HepG2 (cell line): ENCODE data around the gene RNASE13. TPM values are rescaled to one million over a fixed set of nuclear protein-coding genes. Genes with fewer than 3 reads are reported as not detected.

Source experiments
- ATAC-seq: fragments of 200-7000 bp; cut with Tn5 transposase; 3 replicates; pipeline ENCODE4 v1.9.1; 2020; ENCODE audit warnings: mild to moderate bottlenecking, moderate library complexity
- BruUV-seq: library from RNA; stranded (reverse); fragments of 400-500 nt; replicated peaks from 2 replicates; lab custom pipeline; 2021; lab: Mats Ljungman, UMichigan
- CTCF ChIA-PET: fragments of 300-600 bp; formaldehyde crosslinking; extraction: SDS; loops from one replicate; lab custom pipeline; 2021; ENCODE audit warnings: low total read pairs, inconsistent platforms, low intra/inter-chr PET ratio; lab: Yijun Ruan, JAX
- POLR2A ChIA-PET: fragments of 350-600 bp; sonication (Branson Sonifier 250); formaldehyde crosslinking; loops from one replicate; lab custom pipeline; 2020; ENCODE audit warnings: antibody characterized with exemption, inconsistent platforms; lab: Yijun Ruan, JAX
- DNase-seq: peaks from one replicate; pipeline ENCODE4 v3.0.0-alpha.2; 2015; ENCODE audit warnings: low spot score
- FAIRE-seq: peaks from 3 replicates; lab custom pipeline; 2011; peaks lifted over from hg19 to GRCh38; lab: Jason Lieb, UNC
- H2AFZ ChIP-seq: one replicate; pipeline ENCODE4 v1.6.1; 2011; ENCODE audit warnings: low read length, inconsistent platforms
- H3K27ac ChIP-seq: fragments of 300-600 bp; 3 replicates; pipeline ENCODE4 v1.8.0; 2011; ENCODE audit warnings: mixed run types, mild to moderate bottlenecking, mixed read lengths, low read length, inconsistent platforms; ENCODE audit not compliant: insufficient read depth; ENCODE audit errors: extremely low read length
- H3K27me3 ChIP-seq, 2 experiments: fragments of 200-600 bp in 1 of 2; 2 replicates in 1 of 2; 3 replicates in 1 of 2; pipeline versions ENCODE4 v1.6.0 to v1.8.0; 2011; ENCODE audit warnings: low read length in 2 of 2, mild to moderate bottlenecking in 2 of 2, moderate library complexity in 2 of 2, inconsistent platforms in 1 of 2; ENCODE audit not compliant: insufficient read depth in 2 of 2, control insufficient read depth in 1 of 2
- H3K36me3 ChIP-seq, 2 experiments: fragments of 200-600 bp in 1 of 2; replicated peaks in 1 of 2; 2 replicates in 1 of 2; 3 replicates in 1 of 2; pipeline versions ENCODE4 v1.5.1 to v1.8.0; 2011; ENCODE audit warnings: low read length in 2 of 2, inconsistent platforms in 1 of 2; ENCODE audit not compliant: insufficient read depth in 2 of 2, control insufficient read depth in 1 of 2
- H3K4me1 ChIP-seq: 2 replicates; pipeline ENCODE4 v1.5.1; 2012; ENCODE audit warnings: low read length, inconsistent platforms; ENCODE audit not compliant: insufficient read depth
- H3K4me2 ChIP-seq: 2 replicates; pipeline ENCODE4 v1.6.0; 2011; ENCODE audit warnings: low read depth, low read length, inconsistent platforms
- H3K4me3 ChIP-seq, 3 experiments: fragments of 200-600 bp in 1 of 3; sonication (generic), shearing (Covaris generic) in 1 of 3; replicated peaks in 1 of 3; 2 replicates each; pipeline ENCODE4 v1.5.1; 2011 to 2016; ENCODE audit warnings: low read length in 3 of 3, inconsistent platforms in 2 of 3, low read depth in 2 of 3, mild to moderate bottlenecking in 2 of 3, control low read depth in 1 of 3, mixed read lengths in 1 of 3; ENCODE audit not compliant: insufficient read depth in 1 of 3
- H3K79me2 ChIP-seq: one replicate; pipeline ENCODE4 v1.6.1; 2011; ENCODE audit warnings: low read length, inconsistent platforms; ENCODE audit not compliant: insufficient read depth
- H3K9ac ChIP-seq: 2 replicates; pipeline ENCODE4 v1.6.0; 2011; ENCODE audit warnings: mild to moderate bottlenecking, low read depth, low read length, inconsistent platforms; ENCODE audit not compliant: insufficient read depth
- H3K9me3 ChIP-seq: 2 replicates; pipeline ENCODE4 v1.5.1; 2012; ENCODE audit warnings: mild to moderate bottlenecking, low read length
- H4K20me1 ChIP-seq: 2 replicates; pipeline ENCODE4 v1.6.0; 2011; ENCODE audit warnings: inconsistent platforms, mild to moderate bottlenecking, low read length, moderate library complexity; ENCODE audit not compliant: insufficient read depth
- DNMT1 ChIP-seq: sonication (generic); formaldehyde crosslinking; IDR thresholded peaks from 2 replicates; pipeline ENCODE4 v1.5.1; 2020; ENCODE audit warnings: mild to moderate bottlenecking, missing genetic modification reagents
- KLF6 ChIP-seq: IDR thresholded peaks from 2 replicates; pipeline ENCODE4 v1.8.0; 2016; ENCODE audit warnings: missing biosample characterization, missing genetic modification reagents
- NFATC3 ChIP-seq: sonication (generic); formaldehyde crosslinking; IDR thresholded peaks from 2 replicates; pipeline ENCODE4 v1.5.1; 2020; ENCODE audit warnings: mild to moderate bottlenecking, missing genetic modification reagents
- SRSF1 ChIP-seq: fragments of 200-400 bp; formaldehyde crosslinking; optimal IDR thresholded peaks from 2 replicates; pipeline ENCODE3; 2017; ENCODE audit warnings: mild to moderate bottlenecking, low read depth, low read length, moderate library complexity
- SUZ12 ChIP-seq: fragments of 150-350 bp; IDR thresholded peaks from 2 replicates; pipeline ENCODE4 v1.6.1; 2014; ENCODE audit warnings: low read depth, low read length
- WGBS: methylation state at CpG from one replicate; pipeline ENCODE4 v1.1.6; 2017; ENCODE audit warnings: low lambda C conversion rate; 5-methylcytosine and 5-hydroxymethylcytosine counted together
- in situ Hi-C: cut with HindIII; loops from 2 replicates; pipeline ENCODE4 v1.10.0; 2017; ENCODE audit warnings: low pct_unique_long_range_greater_than_20kb; ENCODE audit not compliant: extremely low pct_ligation_motif_present
- intact Hi-C: fragments of 100-400 bp; cut with micrococcal nuclease; formaldehyde crosslinking; loops from one replicate; pipeline ENCODE4 v1.10.0; 2022; ENCODE audit not compliant: unreplicated experiment
- polyA plus RNA-seq, 8 experiments: library from polyadenylated mRNA; depleted of rRNA in 3 of 8; stranded (reverse) in 7 of 8; unstranded in 1 of 8; fragments of >200 nt; fragmentation: Illumina TruSeq in 4 of 8; extraction: Trizol in 4 of 8; gene quantifications; 2 replicates each; pipeline versions ENCODE4 v1.2.1 to v1.2.3, GENCODE V29; 2011 to 2016; ENCODE audit warnings: low read depth in 4 of 8, missing spikeins in 1 of 8, mixed read lengths in 1 of 8; ENCODE audit not compliant: insufficient read depth in 1 of 8
- total RNA-seq, 5 experiments: library from RNA; depleted of rRNA; stranded (reverse); fragments of >200 nt; fragmentation: Illumina TruSeq; extraction: Trizol; gene quantifications; 2 replicates each; pipeline ENCODE4 v1.2.3, GENCODE V29; 2016; ENCODE audit warnings: low read depth in 1 of 5
- TF ChIP-seq, protein P1 (sequence below): sonication (generic); formaldehyde crosslinking; IDR thresholded peaks from 2 replicates; pipeline ENCODE4 v1.8.1; 2023; ENCODE audit warnings: mild to moderate bottlenecking, missing genetic modification reagents
- TF ChIP-seq, protein P2 (sequence below): sonication (generic); formaldehyde crosslinking; IDR thresholded peaks from 2 replicates; pipeline ENCODE4 v1.8.1; 2023; ENCODE audit warnings: mild to moderate bottlenecking, missing genetic modification reagents
- TF ChIP-seq, protein P3 (sequence below), 2 experiments: fragments of 450-650 bp in 1 of 2; sonication (generic) in 1 of 2; formaldehyde crosslinking in 1 of 2; IDR thresholded peaks; 2 replicates each; pipeline versions ENCODE4 v1.6.1 to v1.8.0; 2016 to 2022; ENCODE audit warnings: antibody characterized with exemption in 1 of 2, mild to moderate bottlenecking in 1 of 2, missing genetic modification reagents in 1 of 2
- TF ChIP-seq, protein P4 (sequence below): sonication (generic); formaldehyde crosslinking; IDR thresholded peaks from 2 replicates; pipeline ENCODE4 v1.9.0; 2022; ENCODE audit warnings: missing genetic modification reagents, mild to moderate bottlenecking, borderline replicate concordance

Gene RNASE13
- total and polyA plus RNA-seq, 2 of the 13 experiments (the other 11 are each of a cell fraction or from before 2014, with no cell fraction given), result 1.0 TPM; not detected in 1

DNA sequence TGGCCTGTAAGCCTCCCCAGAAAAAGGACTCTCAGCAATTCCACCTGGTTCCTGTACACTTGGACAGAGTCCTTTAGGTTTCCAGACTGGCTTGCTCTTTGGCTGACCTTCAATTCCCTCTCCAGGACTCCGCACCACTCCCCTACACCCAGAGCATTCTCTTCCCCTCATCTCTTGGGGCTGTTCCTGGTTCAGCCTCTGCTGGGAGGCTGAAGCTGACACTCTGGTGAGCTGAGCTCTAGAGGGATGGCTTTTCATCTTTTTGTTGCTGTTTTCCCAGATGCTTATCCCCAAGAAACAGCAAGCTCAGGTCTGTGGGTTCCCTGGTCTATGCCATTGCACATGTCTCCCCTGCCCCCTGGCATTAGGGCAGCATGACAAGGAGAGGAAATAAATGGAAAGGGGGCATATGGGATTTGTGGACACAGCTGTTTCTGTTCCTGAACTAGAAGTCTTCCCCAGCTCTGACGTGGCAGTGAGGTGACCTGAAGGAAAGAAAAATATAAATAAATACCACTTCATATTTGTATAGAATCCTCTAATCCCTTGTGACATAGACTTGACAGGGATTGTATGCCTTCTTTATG is 8.9 kb upstream of the RNASE13 start:
- no peak overlapping the region for H2AFZ ChIP-seq
- DNase-seq, result no peak
- H3K79me2 ChIP-seq, result no peaks in the 10 kb centered on the region
- FAIRE-seq, result no peak
- no TSS peak for BruUV-seq
- peak overlapping the region; percentile 14; the same call in 1 of the 2 replicates for H3K9ac ChIP-seq
- no peaks in the 10 kb centered on the region for H3K9me3 ChIP-seq
- peak overlapping the region; percentile 83 for H3K27ac ChIP-seq
- H3K27me3 ChIP-seq, result no peaks in the 10 kb centered on the region
- H3K36me3 ChIP-seq, result no peaks in the 10 kb centered on the region
- ATAC-seq, result no peak
- no peak overlapping the region for H3K4me3 ChIP-seq
- ChIA-PET POLR2A (interaction anchor here (1.2 to 2.3 kb wide), 8 partner anchors 8 to 358 kb away, joined by 3 to 18 read pairs (median 8); partner anchors contain the start of genes ARHGEF40 and NDRG2), CTCF (interaction anchor here (0.9 to 2.2 kb wide), 2 partner anchors 29 to 49 kb away, joined by 4 to 8 read pairs; no protein-coding TSS in a partner anchor)
- WGBS, result 76% methylated on average over 2 of the region's 2 CpGs
- peak overlapping the region; percentile 52 for H3K4me2 ChIP-seq
- in situ Hi-C loops, result loop anchor here (5.0 kb wide), 1 partner anchor 186 kb away; no protein-coding TSS in a partner anchor
- peaks cover 75% of the 10 kb centered on the region for H3K4me1 ChIP-seq
- intact Hi-C loops, result no loop called here
- no peaks in the 10 kb centered on the region for H4K20me1 ChIP-seq
- TF ChIP-seq, protein P1, sequence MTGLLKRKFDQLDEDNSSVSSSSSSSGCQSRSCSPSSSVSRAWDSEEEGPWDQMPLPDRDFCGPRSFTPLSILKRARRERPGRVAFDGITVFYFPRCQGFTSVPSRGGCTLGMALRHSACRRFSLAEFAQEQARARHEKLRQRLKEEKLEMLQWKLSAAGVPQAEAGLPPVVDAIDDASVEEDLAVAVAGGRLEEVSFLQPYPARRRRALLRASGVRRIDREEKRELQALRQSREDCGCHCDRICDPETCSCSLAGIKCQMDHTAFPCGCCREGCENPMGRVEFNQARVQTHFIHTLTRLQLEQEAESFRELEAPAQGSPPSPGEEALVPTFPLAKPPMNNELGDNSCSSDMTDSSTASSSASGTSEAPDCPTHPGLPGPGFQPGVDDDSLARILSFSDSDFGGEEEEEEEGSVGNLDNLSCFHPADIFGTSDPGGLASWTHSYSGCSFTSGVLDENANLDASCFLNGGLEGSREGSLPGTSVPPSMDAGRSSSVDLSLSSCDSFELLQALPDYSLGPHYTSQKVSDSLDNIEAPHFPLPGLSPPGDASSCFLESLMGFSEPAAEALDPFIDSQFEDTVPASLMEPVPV (CRISPR knock-in tag), result no peak
- TF ChIP-seq NFATC3 (no peak), SUZ12 (no peak), KLF6 (0 out of 2 replicates have a peak, but pooled peaks have one; percentile 5), SRSF1 (no peak), DNMT1 (CRISPR knock-in tag) (no peak)
- TF ChIP-seq, protein P2, sequence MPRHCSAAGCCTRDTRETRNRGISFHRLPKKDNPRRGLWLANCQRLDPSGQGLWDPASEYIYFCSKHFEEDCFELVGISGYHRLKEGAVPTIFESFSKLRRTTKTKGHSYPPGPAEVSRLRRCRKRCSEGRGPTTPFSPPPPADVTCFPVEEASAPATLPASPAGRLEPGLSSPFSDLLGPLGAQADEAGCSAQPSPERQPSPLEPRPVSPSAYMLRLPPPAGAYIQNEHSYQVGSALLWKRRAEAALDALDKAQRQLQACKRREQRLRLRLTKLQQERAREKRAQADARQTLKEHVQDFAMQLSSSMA (CRISPR knock-in tag), result peak; percentile 46; the same call in 1 of the 2 replicates
- TF ChIP-seq, protein P3, sequence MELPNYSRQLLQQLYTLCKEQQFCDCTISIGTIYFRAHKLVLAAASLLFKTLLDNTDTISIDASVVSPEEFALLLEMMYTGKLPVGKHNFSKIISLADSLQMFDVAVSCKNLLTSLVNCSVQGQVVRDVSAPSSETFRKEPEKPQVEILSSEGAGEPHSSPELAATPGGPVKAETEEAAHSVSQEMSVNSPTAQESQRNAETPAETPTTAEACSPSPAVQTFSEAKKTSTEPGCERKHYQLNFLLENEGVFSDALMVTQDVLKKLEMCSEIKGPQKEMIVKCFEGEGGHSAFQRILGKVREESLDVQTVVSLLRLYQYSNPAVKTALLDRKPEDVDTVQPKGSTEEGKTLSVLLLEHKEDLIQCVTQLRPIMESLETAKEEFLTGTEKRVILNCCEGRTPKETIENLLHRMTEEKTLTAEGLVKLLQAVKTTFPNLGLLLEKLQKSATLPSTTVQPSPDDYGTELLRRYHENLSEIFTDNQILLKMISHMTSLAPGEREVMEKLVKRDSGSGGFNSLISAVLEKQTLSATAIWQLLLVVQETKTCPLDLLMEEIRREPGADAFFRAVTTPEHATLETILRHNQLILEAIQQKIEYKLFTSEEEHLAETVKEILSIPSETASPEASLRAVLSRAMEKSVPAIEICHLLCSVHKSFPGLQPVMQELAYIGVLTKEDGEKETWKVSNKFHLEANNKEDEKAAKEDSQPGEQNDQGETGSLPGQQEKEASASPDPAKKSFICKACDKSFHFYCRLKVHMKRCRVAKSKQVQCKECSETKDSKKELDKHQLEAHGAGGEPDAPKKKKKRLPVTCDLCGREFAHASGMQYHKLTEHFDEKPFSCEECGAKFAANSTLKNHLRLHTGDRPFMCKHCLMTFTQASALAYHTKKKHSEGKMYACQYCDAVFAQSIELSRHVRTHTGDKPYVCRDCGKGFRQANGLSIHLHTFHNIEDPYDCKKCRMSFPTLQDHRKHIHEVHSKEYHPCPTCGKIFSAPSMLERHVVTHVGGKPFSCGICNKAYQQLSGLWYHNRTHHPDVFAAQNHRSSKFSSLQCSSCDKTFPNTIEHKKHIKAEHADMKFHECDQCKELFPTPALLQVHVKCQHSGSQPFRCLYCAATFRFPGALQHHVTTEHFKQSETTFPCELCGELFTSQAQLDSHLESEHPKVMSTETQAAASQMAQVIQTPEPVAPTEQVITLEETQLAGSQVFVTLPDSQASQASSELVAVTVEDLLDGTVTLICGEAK (IDR thresholded peaks at IDR 0.05), result no peak
- TF ChIP-seq, protein P3 (CRISPR knock-in tag; IDR thresholded peaks at IDR 0.05), result peak; percentile 25; the same call in 1 of the 2 replicates
- TF ChIP-seq, protein P4, sequence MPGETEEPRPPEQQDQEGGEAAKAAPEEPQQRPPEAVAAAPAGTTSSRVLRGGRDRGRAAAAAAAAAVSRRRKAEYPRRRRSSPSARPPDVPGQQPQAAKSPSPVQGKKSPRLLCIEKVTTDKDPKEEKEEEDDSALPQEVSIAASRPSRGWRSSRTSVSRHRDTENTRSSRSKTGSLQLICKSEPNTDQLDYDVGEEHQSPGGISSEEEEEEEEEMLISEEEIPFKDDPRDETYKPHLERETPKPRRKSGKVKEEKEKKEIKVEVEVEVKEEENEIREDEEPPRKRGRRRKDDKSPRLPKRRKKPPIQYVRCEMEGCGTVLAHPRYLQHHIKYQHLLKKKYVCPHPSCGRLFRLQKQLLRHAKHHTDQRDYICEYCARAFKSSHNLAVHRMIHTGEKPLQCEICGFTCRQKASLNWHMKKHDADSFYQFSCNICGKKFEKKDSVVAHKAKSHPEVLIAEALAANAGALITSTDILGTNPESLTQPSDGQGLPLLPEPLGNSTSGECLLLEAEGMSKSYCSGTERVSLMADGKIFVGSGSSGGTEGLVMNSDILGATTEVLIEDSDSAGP (CRISPR knock-in tag), result no peak
